HG02840 (cell line): ENCODE results near the gene HRH3.

Experiments
- ATAC-seq: cut with Tn5 transposase; IDR thresholded peaks from one replicate; pipeline ENCODE4 v1.9.1; 2021; ENCODE audit warnings: mild to moderate bottlenecking, moderate library complexity, moderate number of reproducible peaks; ENCODE audit not compliant: unreplicated experiment, low FRiP score

Gene HRH3

DNA sequence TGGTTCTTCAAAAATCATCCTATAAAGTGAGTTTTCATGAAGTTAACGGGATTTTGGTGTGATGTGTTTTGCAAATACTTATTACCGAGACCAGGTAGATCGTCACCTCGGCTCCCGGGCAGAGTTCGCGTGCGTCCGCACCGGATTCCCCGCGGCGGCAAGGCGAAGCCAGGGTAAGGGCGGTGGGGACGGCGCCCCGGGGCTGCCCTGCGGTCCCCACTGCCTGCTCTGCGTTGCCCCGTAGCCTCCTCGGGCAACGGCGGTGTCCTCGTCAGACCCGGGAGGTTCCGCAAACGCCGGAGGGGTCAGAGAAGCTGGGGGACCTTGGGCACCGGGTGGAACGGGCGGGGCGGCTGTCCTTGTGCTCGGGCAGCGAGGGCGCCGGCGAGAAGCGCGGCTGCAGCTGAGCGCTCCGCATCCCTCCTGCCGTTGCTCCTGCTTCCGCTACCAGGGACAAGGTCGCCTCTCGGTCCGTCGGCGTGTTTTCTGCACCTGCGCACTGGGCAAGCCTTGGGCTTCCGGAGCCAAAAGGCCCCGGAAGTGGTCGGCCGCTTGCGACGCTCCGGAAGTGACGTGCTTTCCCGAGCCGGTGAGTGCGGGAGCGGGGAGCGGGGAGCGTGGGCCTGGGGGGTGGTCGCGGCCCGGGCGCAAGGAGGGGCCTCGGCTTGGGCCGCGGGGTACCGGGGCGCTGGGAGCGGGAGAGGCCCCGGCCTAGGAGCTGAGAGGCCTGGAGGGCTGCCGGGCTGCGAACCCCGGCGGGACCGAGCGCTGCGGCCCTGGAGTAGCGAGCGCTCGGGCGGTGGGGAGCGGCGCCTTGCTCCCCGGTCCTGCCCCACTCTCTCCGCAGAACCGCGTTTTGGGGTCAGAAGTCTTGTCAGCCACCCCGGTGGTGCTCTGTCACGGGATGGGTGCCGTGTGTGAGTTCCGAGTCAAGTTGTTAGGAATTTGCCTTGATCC, 37.3 kb downstream of the HRH3 start, which contains the start of gene MTG2:
Gene MTG2 (plus strand): TSS at position 560 of the 957 bp plus-strand sequence. CDS start 10,393 bp downstream, outside the sequence.
- peak; percentile 96 for ATAC-seq

DNA sequence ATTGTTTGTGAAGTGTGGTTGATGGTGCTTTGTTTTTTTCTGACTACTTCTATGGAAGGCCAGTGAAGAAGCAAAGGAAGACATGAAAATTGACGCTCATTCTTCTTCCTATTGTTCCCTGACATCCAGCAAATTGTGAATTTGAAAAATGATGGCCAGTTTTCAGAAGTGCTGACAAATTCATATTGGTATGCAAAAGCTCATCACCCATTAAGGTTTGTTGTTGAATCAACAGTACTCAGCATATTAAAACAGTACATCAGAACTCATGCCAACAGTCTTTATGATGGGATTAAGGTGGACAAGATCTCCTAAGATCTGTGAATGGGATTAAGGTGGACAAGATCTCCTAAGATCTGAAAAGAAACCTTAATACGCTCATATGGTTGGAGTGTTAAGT, 38.3 kb downstream of the HRH3 start:
- no peak for ATAC-seq

- ATAC-seq: no peak
Observed at GRCh38 chr20:62179162-62179504, 40.9 kb downstream of the HRH3 start.

- no peak for ATAC-seq
Observed at GRCh38 chr20:62178316-62179161, 41.5 kb downstream of the HRH3 start.

GRCh38 chr20:62177307-62177706, 42.8 kb downstream of the HRH3 start:
- no peak for ATAC-seq

DNA sequence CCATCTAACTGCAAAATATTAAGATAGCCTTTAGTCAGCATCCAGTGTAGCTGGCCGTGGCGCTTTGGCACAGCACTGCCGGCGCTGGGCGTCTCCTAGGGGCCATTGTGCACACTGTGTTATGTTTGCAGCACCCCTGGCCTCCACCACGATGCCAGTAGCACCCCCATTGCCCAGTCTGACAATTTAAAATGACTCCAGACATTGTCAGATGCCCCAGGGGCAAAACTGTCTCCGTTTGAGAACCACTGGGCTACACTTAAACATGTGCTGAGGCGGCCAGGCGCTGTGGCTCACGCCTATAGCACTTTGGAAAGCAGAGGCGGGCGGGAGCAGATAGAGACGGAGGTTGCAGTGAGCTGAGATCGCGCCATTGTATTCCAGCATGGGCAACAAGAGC, 43.2 kb downstream of the HRH3 start:
- ATAC-seq: no peak

DNA sequence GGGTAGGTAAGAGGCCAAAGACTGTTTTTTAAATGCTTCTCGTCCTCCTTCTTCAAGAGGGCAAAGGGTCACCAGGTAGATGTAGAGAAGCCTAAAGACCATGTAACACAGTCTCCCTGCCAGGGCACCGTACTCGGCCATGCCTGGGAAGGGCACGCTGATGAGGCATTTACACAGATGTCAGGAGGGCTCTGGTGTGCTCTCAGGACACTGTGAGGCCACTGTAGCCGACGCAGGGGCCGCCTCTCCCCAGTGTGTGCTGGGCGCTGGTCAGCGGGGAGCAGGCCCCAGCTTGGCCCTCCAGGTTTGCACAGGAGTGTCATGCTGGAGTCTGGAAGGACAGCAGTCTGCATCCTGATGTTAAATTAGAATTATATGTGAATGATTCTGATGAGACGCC, 44.4 kb downstream of the HRH3 start:
- no peak for ATAC-seq

GRCh38 chr20:62174870-62175624, 45.0 kb downstream of the HRH3 start:
- no peak for ATAC-seq

- ATAC-seq: no peak
Observed at GRCh38 chr20:62174021-62174804, 45.9 kb downstream of the HRH3 start.

DNA sequence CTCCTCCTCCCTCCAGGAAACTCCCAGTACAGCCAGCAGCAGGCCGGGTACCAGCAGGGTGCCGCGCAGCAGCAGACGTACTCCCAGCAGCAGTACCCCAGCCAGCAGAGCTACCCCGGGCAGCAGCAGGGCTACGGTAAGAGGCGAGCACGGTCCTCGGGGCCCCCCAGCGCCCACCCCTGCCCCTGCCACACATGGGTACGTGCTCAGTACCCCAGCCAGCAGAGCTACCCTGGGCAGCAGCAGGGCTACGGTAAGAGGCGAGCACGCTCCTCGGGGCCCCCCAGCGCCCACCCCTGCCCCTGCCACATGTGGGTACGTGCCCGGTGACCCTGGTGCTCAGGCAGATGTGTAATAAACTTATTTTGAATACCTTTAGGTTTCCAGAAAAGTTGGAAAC, 47.4 kb downstream of the HRH3 start:
- no peak for ATAC-seq

GRCh38 chr20:62171245-62171644, 48.8 kb downstream of the HRH3 start:
- ATAC-seq: no peak

DNA sequence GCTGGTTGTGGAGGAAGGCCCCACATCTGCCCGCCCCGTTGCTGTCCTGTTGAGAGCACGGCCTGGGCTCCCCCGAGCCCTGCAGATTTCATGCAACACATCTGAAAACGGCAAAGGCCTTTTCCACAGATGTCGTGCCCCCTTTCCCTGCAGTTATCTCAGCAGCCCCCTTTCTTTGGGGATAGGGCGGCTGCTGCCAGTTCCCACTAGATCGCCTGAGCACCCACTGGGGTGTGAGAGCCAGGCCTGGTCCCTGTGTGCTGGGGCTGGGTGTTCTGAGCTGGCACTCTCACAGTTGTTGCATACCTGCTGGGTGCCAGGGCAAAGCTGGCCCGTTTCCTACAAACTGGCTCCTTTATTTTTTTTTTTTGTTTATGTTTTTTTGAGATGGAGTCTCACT, 49.5 kb downstream of the HRH3 start:
- ATAC-seq: no peak

DNA sequence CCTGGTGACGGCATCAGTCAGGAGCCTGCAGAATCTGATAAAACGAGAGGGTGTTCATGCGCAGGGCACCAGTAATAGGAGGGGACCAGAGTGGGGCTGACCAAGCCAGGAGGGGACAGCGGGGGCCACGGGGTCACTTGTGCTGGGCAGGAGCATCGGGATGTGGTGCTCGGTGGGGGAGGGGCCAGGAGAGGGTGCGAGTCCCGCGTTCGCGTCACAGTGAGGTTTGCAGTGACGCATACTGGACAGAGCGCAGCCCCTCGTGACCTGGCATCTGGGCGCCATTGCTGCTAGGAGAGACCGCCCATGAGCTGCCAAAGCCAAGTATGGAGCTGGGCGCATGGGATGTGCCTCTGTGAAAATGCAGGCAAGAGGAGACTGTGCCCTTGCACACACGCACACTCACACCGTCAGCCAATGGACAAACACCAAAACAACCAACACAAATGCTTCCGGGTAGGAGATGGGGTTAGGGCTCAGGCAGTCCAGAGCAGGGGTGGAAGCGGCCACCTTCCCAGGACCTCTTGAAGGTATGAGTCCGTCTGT, 51.1 kb downstream of the HRH3 start:
- no peak for ATAC-seq

GRCh38 chr20:62168061-62168460, 52.0 kb downstream of the HRH3 start:
- ATAC-seq: no peak

DNA sequence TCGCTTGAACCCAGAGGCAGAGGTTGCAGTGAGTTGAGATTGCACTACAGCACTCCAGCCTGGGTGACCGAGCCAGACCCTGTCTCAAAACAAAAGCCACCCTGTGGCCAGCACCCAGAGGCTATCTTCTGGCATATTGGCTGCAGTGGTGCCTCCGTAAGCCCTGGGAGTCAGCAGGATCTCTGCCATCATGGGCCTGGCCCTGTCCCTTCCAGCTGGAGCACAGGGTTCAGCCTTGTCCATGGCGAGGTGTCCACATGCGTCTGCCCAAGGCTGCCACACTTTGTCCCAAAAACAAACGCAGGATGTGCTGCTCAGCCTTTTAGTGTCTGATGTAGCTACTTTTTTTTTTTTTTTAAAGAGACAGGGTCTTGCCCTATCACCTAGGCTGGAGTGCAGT, 52.6 kb downstream of the HRH3 start:
- ATAC-seq: no peak

DNA sequence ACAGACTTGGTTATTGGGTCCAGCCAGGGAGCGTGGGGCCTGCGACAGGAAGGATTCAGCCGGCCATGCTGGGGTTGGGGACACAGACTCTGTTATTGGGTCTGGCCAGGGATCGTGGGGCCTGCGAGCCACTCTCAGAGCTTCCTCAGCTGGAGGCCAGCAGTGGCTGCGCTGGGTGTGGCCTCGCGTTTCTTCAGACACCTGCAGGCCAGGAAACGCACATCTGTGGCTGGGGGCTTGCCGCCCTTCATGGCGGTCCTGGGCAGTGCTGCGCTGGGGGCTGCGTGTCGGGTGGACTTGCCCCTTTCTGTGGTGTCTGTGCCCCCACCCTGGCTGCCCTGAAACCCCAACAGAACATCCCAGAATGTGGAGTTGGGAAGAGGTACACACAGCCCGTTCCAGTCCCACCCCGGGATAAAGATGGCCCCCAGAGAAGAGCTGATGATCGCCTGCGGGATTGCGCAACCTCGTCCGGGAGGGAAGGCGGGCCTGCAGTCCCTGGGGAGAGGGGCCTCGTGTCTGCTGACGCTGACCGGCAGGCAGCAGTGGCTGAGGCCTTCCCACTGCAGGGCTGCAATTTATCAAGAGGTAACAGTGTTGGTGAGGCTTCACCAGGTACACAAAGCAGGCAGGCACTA, 54.2 kb downstream of the HRH3 start:
- no peak for ATAC-seq
